HG03460 (cell line): ENCODE data around the gene PEX14.

Experiments used
- ATAC-seq: cut with Tn5 transposase; IDR thresholded peaks from one replicate; pipeline ENCODE4 v1.9.1; 2021; ENCODE audit not compliant: unreplicated experiment

The PEX14 gene

GRCh38 chr1:10678402-10678801 is 203.7 kb downstream of the PEX14 start:
- ATAC-seq, result no peak

DNA sequence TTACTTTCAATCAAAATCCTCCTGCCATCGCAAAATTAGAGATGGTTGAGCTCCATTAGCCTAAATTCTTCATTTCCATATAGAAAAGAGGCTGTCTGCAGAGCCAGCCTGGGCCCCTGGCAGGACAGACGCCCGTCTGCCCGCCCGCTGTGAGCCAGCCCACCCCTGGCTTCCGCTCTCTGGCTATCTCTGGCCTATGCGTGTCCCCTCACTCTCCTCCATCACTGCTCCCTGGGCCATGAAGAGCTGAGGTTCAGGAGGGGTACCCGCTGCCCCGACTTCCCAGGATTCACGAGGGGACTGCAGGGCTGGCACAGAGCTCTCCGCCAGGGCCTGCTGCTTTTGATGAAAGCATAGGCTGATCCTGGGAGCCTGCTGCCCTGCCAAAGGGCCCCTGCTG is 204.1 kb downstream of the PEX14 start:
- ATAC-seq, result no peak

- ATAC-seq, result no peak
Measured at GRCh38 chr1:10679496-10680220, 204.9 kb downstream of the PEX14 start.
